Gastroesophageal sphincter (tissue), 3 donors: ENCODE results near the gene BMPR1A.

ENCODE experiments used
- CTCF ChIP-seq, 4 experiments: fragments of 200-600 bp in 2 of 4; fragments of 450-650 bp in 2 of 4; sonication (generic) in 1 of 4; IDR thresholded peaks; one replicate each; pipeline ENCODE4 v1.5.1; 2017 to 2019; ENCODE audit warnings: antibody characterized with exemption in 4 of 4, mild to moderate bottlenecking in 2 of 4, moderate library complexity in 2 of 4
- POLR2A ChIP-seq, 2 donors: fragments of 450-650 bp; IDR thresholded peaks; one replicate each; pipeline ENCODE4 v1.6.1; 2017; ENCODE audit warnings: antibody characterized with exemption in 2 of 2, mild to moderate bottlenecking in 2 of 2, moderate library complexity in 1 of 2
- POLR2AphosphoS5 ChIP-seq: sonication (generic); formaldehyde crosslinking; IDR thresholded peaks from one replicate; pipeline ENCODE4 v1.6.1; 2017; ENCODE audit warnings: antibody characterized with exemption

- no peak for TF ChIP-seq CTCF (IDR thresholded peaks at IDR 0.05)
- no peak for TF ChIP-seq POLR2A (IDR thresholded peaks at IDR 0.05)
- no peak for TF ChIP-seq POLR2AphosphoS5
Observed at GRCh38 chr10:86837663-86838062, 81.2 kb downstream of the BMPR1A start.
